Type B pancreatic cell (in vitro differentiated cells): ENCODE measurements around the gene CPA3. TPM values are rescaled to one million over a fixed set of nuclear protein-coding genes. Genes with fewer than 3 reads are reported as not detected.

Experiments
- DNase-seq: peaks from one replicate; pipeline ENCODE4 v3.0.0; 2021; ENCODE audit warnings: mixed read lengths; ENCODE audit not compliant: unreplicated experiment; ENCODE audit errors: extremely low spot score
- H3K27ac Mint-ChIP-seq: 2 replicates; pipeline ENCODE4 v1.8.0; 2021; ENCODE audit warnings: mild to moderate bottlenecking, mixed read lengths
- H3K27me3 Mint-ChIP-seq: 2 replicates; pipeline ENCODE4 v1.8.0; 2021; ENCODE audit warnings: mixed read lengths
- H3K36me3 Mint-ChIP-seq: 2 replicates; pipeline ENCODE4 v1.8.0; 2021; ENCODE audit warnings: mixed read lengths
- H3K4me1 Mint-ChIP-seq: one replicate; pipeline ENCODE4 v1.8.0; 2021; ENCODE audit warnings: mixed read lengths; ENCODE audit not compliant: unreplicated experiment
- H3K4me3 Mint-ChIP-seq: 2 replicates; pipeline ENCODE4 v1.8.0; 2021; ENCODE audit warnings: mild to moderate bottlenecking, mixed read lengths
- H3K9me3 Mint-ChIP-seq: 2 replicates; pipeline ENCODE4 v1.8.0; 2021; ENCODE audit warnings: mixed read lengths
- total RNA-seq: library from RNA; stranded (reverse); gene quantifications from 2 replicates; pipeline ENCODE4 v1.2.1, GENCODE V29; 2021; ENCODE audit warnings: low replicate concordance
- TF ChIP-seq, protein P1 (sequence below): fragments of 200-600 bp; sonication (generic); conservative IDR thresholded peaks from 2 replicates; pipeline ENCODE4 v1.5.0; 2021; ENCODE audit warnings: antibody characterized with exemption, mild to moderate bottlenecking

Gene CPA3
- total RNA-seq, 1 donor from 2014 or later = not detected

DNA sequence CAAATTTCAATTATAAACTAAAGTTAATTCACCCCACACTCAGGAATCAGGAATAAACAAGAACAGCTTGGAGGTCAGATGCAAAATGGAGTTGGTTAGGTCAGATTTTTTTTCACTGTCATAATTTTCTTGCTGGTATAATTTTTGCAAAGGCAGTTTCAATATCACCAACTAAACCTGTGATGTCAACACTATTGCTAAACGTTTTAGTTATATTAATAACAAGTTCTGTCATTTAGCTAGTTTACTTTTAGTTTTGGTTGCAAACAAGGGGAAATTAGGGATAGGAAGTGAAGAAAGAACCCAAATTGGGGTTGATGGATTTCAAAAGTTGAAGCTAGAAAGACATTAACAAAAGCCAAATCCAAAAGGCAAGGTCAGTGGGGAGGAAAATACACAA, 42.1 kb upstream of the CPA3 start:
- peaks cover 7% of the 10 kb centered on the region for H3K9me3 Mint-ChIP-seq
- H3K27ac Mint-ChIP-seq = no peak overlapping the region
- no peak for DNase-seq
- peaks cover 9% of the 10 kb centered on the region for H3K27me3 Mint-ChIP-seq
- H3K36me3 Mint-ChIP-seq = no peaks in the 10 kb centered on the region
- peaks cover 26% of the 10 kb centered on the region for H3K4me1 Mint-ChIP-seq
- no peak overlapping the region for H3K4me3 Mint-ChIP-seq
- TF ChIP-seq, protein P1, sequence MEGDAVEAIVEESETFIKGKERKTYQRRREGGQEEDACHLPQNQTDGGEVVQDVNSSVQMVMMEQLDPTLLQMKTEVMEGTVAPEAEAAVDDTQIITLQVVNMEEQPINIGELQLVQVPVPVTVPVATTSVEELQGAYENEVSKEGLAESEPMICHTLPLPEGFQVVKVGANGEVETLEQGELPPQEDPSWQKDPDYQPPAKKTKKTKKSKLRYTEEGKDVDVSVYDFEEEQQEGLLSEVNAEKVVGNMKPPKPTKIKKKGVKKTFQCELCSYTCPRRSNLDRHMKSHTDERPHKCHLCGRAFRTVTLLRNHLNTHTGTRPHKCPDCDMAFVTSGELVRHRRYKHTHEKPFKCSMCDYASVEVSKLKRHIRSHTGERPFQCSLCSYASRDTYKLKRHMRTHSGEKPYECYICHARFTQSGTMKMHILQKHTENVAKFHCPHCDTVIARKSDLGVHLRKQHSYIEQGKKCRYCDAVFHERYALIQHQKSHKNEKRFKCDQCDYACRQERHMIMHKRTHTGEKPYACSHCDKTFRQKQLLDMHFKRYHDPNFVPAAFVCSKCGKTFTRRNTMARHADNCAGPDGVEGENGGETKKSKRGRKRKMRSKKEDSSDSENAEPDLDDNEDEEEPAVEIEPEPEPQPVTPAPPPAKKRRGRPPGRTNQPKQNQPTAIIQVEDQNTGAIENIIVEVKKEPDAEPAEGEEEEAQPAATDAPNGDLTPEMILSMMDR = no peak

DNA sequence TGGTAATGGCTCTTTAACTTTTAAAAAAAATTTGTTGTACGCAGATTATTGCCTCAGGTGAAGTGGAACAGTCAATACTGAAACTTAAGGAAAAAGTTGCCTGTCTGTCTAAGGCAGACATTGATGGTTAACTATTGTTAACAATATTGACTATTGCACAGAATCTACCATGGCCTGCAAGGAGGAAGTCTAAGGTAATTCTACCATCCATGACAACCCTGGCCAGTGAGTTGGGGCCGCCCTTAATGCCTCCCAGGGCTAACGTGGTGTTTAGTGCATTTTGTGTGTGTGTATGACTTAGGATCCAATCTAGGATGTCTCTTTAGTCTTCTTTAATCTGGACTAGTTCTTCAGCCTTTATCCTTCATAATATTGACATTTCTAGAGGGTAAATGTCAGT, 39.6 kb upstream of the CPA3 start:
- Mint-ChIP-seq H3K9me3 (peaks cover 6% of the 10 kb centered on the region), H3K4me1 (peaks cover 36% of the 10 kb centered on the region), H3K4me3 (no peak overlapping the region), H3K27ac (no peak overlapping the region), H3K36me3 (no peaks in the 10 kb centered on the region), H3K27me3 (peaks cover 12% of the 10 kb centered on the region)
- TF ChIP-seq, protein P1 = no peak
- DNase-seq = no peak

DNA sequence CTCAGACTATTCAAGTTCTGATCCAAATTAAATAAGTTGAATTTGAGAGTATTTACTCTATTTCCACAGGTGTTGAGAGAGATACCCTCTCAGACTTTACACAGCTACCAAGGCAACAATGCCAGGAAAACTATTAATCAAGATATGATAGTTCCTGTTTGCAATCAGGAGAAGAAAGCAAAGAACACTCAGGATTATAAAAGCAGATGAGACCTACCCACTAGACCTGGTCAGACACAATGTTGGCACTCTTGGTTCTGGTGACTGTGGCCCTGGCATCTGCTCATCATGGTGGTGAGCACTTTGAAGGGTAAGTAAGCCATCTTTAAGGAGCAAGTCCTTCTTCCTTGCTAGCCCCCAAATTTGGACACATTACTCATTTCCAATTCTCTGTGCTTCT, 37.5 kb upstream of the CPA3 start, which contains the start of gene CPB1:
Gene CPB1, plus strand, starts transcription at position 227 of the 400 bp plus-strand sequence. Its CDS starts 13 bp downstream, at position 240.
- Mint-ChIP-seq H3K27me3 (peaks cover 15% of the 10 kb centered on the region), H3K9me3 (no peaks in the 10 kb centered on the region), H3K27ac (no peak within 1 kb of the TSS), H3K36me3 (no peaks in the 10 kb centered on the region), H3K4me3 (no peak within 1 kb of the TSS), H3K4me1 (peaks cover 29% of the 10 kb centered on the region)
- TF ChIP-seq, protein P1 = no peak
- DNase-seq = no peak

DNA sequence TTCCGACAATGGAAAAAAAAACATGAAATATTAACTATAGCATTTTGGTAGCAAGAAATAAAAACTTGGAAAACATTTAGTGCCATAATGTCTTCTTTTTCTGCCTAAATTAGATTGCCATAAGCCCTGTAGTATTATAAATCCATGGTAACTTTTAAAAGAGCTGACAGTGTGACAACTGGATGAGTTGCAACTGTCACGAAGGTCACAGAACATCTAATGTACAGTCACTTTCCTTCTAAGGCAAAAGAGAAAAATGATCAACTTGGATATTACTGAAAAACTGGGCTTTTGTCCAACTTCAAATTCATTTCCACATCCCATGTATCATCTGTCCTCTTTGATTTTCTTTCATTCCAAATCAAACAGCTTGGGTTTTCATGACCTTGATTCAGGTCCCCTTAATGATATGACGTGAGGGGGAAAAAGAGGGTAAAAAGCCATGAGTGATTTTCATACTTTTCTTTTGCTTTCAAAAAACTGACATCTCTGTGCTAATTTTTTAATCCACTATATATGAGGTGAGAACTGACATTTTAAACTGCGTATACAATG, 36.9 kb upstream of the CPA3 start:
- DNase-seq = no peak
- H3K4me1 Mint-ChIP-seq = peaks cover 29% of the 10 kb centered on the region
- peaks cover 20% of the 10 kb centered on the region for H3K27me3 Mint-ChIP-seq
- no peak overlapping the region for H3K27ac Mint-ChIP-seq
- no peaks in the 10 kb centered on the region for H3K36me3 Mint-ChIP-seq
- TF ChIP-seq, protein P1 = no peak
- H3K4me3 Mint-ChIP-seq = no peak overlapping the region
- H3K9me3 Mint-ChIP-seq = no peaks in the 10 kb centered on the region

DNA sequence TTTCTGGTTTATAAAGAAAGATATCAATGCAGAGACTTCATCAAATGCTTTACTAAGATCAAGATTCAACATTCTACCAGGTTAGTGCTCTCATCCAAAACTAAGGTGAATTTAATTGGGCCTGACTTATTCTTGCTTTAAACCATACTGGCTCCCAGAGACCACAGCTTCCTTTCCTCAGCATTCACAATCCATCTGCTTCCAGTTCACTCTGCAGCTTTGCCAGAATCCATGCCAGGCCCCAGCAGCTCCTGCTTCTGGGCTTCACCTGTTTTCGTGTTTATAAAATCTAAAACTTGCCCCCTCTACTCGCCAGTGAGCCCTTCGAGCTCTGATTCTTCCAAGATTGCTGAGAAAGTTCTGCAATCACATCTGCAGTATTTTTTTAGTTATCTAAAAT, 35.2 kb upstream of the CPA3 start:
- H3K36me3 Mint-ChIP-seq = no peaks in the 10 kb centered on the region
- H3K27ac Mint-ChIP-seq = no peak overlapping the region
- peaks cover 23% of the 10 kb centered on the region for H3K27me3 Mint-ChIP-seq
- DNase-seq = no peak
- no peaks in the 10 kb centered on the region for H3K9me3 Mint-ChIP-seq
- TF ChIP-seq, protein P1 = no peak
- H3K4me1 Mint-ChIP-seq = peaks cover 25% of the 10 kb centered on the region
- no peak overlapping the region for H3K4me3 Mint-ChIP-seq
